HCT116 (cell line): Measurements from ENCODE around the gene EEF1AKMT2. TPM values are rescaled to one million over a fixed set of nuclear protein-coding genes. Genes with fewer than 3 reads are reported as not detected.

Source experiments
- ATAC-seq: fragments of 200-7000 bp; cut with Tn5 transposase; 2 replicates; pipeline ENCODE4 v1.9.1; 2020; ENCODE audit warnings: mild to moderate bottlenecking, moderate library complexity
- BruUV-seq: library from RNA; stranded (reverse); fragments of 400-500 nt; replicated peaks from 2 replicates; lab custom pipeline; 2021; lab: Mats Ljungman, UMichigan
- CTCF ChIA-PET: fragments of 300-600 bp; sonication (Branson Sonifier 250); formaldehyde crosslinking; loops from one replicate; lab custom pipeline; 2021; ENCODE audit warnings: antibody characterized with exemption; lab: Charles Lee
- POLR2A ChIA-PET: fragments of 300-600, 350-600 bp; sonication (Branson Sonifier 250); formaldehyde crosslinking; loops from one replicate; lab custom pipeline; 2021; ENCODE audit warnings: antibody characterized with exemption; lab: Charles Lee
- RAD21 ChIA-PET, 2 experiments: fragments of 300-600 bp; sonication (Branson Sonifier 250); formaldehyde crosslinking; loops; one replicate each; lab custom pipeline; 2023; ENCODE audit warnings: low total read pairs in 2 of 2; ENCODE audit not compliant: uncharacterized antibody in 2 of 2, unreplicated experiment in 2 of 2, low non-redundant PET in 1 of 2; lab: Charles Lee
- DNase-seq: peaks from one replicate; pipeline ENCODE4 v3.0.0-alpha.2; 2010; ENCODE audit warnings: low read depth, low spot score
- H2AFZ ChIP-seq: fragments of 200-600 bp; shearing (Covaris generic), sonication (generic); 2 replicates; pipeline ENCODE4 v1.6.1; 2017; ENCODE audit warnings: low read depth, mixed run types, mixed read lengths, antibody characterized with exemption, low read length; ENCODE audit not compliant: poor library complexity, severe bottlenecking
- H3K27ac ChIP-seq: 2 replicates; pipeline ENCODE4 v1.5.1; 2012; ENCODE audit warnings: low read depth, low read length
- H3K27me3 ChIP-seq: fragments of 200-600 bp; sonication (generic); 2 replicates; pipeline ENCODE4 v1.6.1; 2016; ENCODE audit warnings: mixed run types, low read length, mixed read lengths; ENCODE audit not compliant: insufficient read depth
- H3K36me3 ChIP-seq, 2 experiments: fragments of 200-500 bp in 1 of 2; fragments of 200-600 bp in 1 of 2; sonication (Bioruptor generic) in 1 of 2; sonication (generic) in 1 of 2; 2 replicates each; pipeline versions ENCODE4 v1.5.1 to v1.6.1; 2014 to 2016; ENCODE audit warnings: low read length in 2 of 2, inconsistent platforms in 1 of 2, mixed read lengths in 1 of 2, mixed run types in 1 of 2; ENCODE audit not compliant: insufficient read depth in 2 of 2, control insufficient read depth in 1 of 2
- H3K4me1 ChIP-seq, 2 experiments: fragments of 200-600 bp in 1 of 2; sonication (generic) in 1 of 2; 2 replicates each; pipeline versions ENCODE4 v1.5.1 to v1.6.1; 2012 to 2017; ENCODE audit warnings: low read length in 2 of 2, inconsistent platforms in 1 of 2, mild to moderate bottlenecking in 1 of 2, mixed read lengths in 1 of 2, mixed run types in 1 of 2, moderate library complexity in 1 of 2; ENCODE audit not compliant: insufficient read depth in 2 of 2, control insufficient read depth in 1 of 2
- H3K4me2 ChIP-seq: fragments of 200-600 bp; sonication (generic); 2 replicates; pipeline ENCODE4 v1.6.1; 2017; ENCODE audit warnings: mixed run types, low read length, mixed read lengths
- H3K4me3 ChIP-seq, 2 experiments: fragments of 200-600 bp in 1 of 2; sonication (generic) in 1 of 2; replicated peaks in 1 of 2; 2 replicates each; pipeline ENCODE4 v1.5.1; 2011 to 2016; ENCODE audit warnings: low read length in 2 of 2, control low read depth in 1 of 2, low read depth in 1 of 2, mild to moderate bottlenecking in 1 of 2, mixed read lengths in 1 of 2, mixed run types in 1 of 2
- H3K79me2 ChIP-seq: fragments of 200-600 bp; sonication (generic); 2 replicates; pipeline ENCODE4 v1.6.1; 2017; ENCODE audit warnings: mild to moderate bottlenecking, mixed run types, low read length, moderate library complexity, mixed read lengths; ENCODE audit not compliant: insufficient read depth
- H3K9ac ChIP-seq: fragments of 200-600 bp; sonication (generic); 2 replicates; pipeline ENCODE4 v1.6.1; 2016; ENCODE audit warnings: low read length, mixed read lengths
- H3K9me2 ChIP-seq: fragments of 200-600 bp; sonication (generic), shearing (Covaris generic); 2 replicates; pipeline ENCODE4 v1.6.1; 2017; ENCODE audit warnings: mixed run types, mild to moderate bottlenecking, moderate library complexity; ENCODE audit not compliant: insufficient read depth
- H3K9me3 ChIP-seq, 2 experiments: fragments of 200-500 bp in 1 of 2; fragments of 200-600 bp in 1 of 2; sonication (Bioruptor generic) in 1 of 2; sonication (generic) in 1 of 2; 2 replicates each; pipeline ENCODE4 v1.6.1; 2014 to 2017; ENCODE audit warnings: low read length in 2 of 2, mixed read lengths in 2 of 2, inconsistent platforms in 1 of 2, low read depth in 1 of 2, mild to moderate bottlenecking in 1 of 2, mixed run types in 1 of 2, moderate library complexity in 1 of 2; ENCODE audit not compliant: control insufficient read depth in 1 of 2, insufficient read depth in 1 of 2
- H4K20me1 ChIP-seq: fragments of 200-600 bp; sonication (generic), shearing (Covaris generic); 2 replicates; pipeline ENCODE4 v1.6.1; 2017; ENCODE audit warnings: mixed run types, mild to moderate bottlenecking, moderate library complexity; ENCODE audit not compliant: insufficient read depth
- EZH2 ChIP-seq: fragments of 200-600 bp; sonication (generic); IDR thresholded peaks from 2 replicates; pipeline ENCODE4 v1.6.1; 2017; ENCODE audit warnings: antibody characterized with exemption, mixed run types
- EZH2phosphoT487 ChIP-seq: fragments of 200-600 bp; IDR thresholded peaks from 2 replicates; pipeline ENCODE4 v1.6.1; 2018; ENCODE audit warnings: antibody characterized with exemption, borderline replicate concordance
- MAX ChIP-seq: IDR thresholded peaks from 2 replicates; pipeline ENCODE4 v1.6.1; 2012
- SP1 ChIP-seq: IDR thresholded peaks from 2 replicates; pipeline ENCODE4 v1.6.1; 2012; ENCODE audit warnings: low read depth
- ZBTB33 ChIP-seq: IDR thresholded peaks from 2 replicates; pipeline ENCODE4 v1.6.1; 2011; ENCODE audit warnings: mild to moderate bottlenecking, low read length, moderate library complexity; ENCODE audit not compliant: insufficient replicate concordance; ENCODE audit errors: extremely low read depth
- ZFX ChIP-seq: fragments of 450-650 bp; IDR thresholded peaks from 2 replicates; pipeline ENCODE4 v1.6.1; 2017
- intact Hi-C: fragments of 100-400 bp; cut with micrococcal nuclease; formaldehyde crosslinking; loops from 2 replicates; pipeline ENCODE4 v1.10.0; 2022
- total RNA-seq: library from RNA; stranded (reverse); gene quantifications from one replicate; pipeline ENCODE4 v1.2.1, GENCODE V29; 2021; ENCODE audit not compliant: unreplicated experiment

Gene EEF1AKMT2
- total RNA-seq, 1 experiment from 2014 or later: 39.6 TPM

- RAD21 ChIA-PET: no interaction called here
Measured at GRCh38 chr10:124768791-124769190, 22.9 kb downstream of the EEF1AKMT2 start.

More at GRCh38 chr10:124768791-124769190, 22.9 kb downstream of the EEF1AKMT2 start:
- Histone ChIP-seq H3K9ac (no peak overlapping the region), H3K27ac (no peak overlapping the region), H3K79me2 (peaks cover 20% of the 10 kb centered on the region; the same call in 1 of the 2 replicates), H3K27me3 (no peaks in the 10 kb centered on the region), H3K9me3 (no peaks in the 10 kb centered on the region), H3K4me2 (no peak overlapping the region), H3K36me3 (peaks cover 4 to 41% of the 10 kb centered on the region in 2 experiments; a peak in 3 of 4 replicates), H4K20me1 (no peaks in the 10 kb centered on the region; the same call in 1 of the 2 replicates), H3K4me3 (no peak overlapping the region), H3K4me1 (no peaks in the 10 kb centered on the region), H2AFZ (no peak overlapping the region), H3K9me2 (no peaks in the 10 kb centered on the region)
- ATAC-seq (no peak), DNase-seq (no peak)
- CTCF ChIA-PET: interaction anchor here (1.6 kb wide), 1 partner anchor 28 kb away, joined by 3 read pairs; no protein-coding TSS in a partner anchor
- TF ChIP-seq ZFX (no peak), ZBTB33 (no peak), EZH2 (no peak), MAX (no peak), SP1 (no peak), EZH2phosphoT487 (no peak)
- no TSS peak for BruUV-seq
- intact Hi-C loops: no loop called here
- POLR2A ChIA-PET: interaction anchor here (0.6 kb wide), 1 partner anchor 17 kb away, joined by 5 read pairs; no protein-coding TSS in a partner anchor
